GM21360 (cell line): Measurements from ENCODE around the gene ZFPL1.
"Not testable (repeated sequence)": the region's sequence is repeated elsewhere in the genome, so short reads cannot be mapped to it uniquely, and the experiment has no call there.

Experiments
- ATAC-seq: cut with Tn5 transposase; IDR thresholded peaks from one replicate; pipeline ENCODE4 v1.9.1; 2021; ENCODE audit warnings: mild to moderate bottlenecking, moderate library complexity; ENCODE audit not compliant: unreplicated experiment

The ZFPL1 gene

GRCh38 chr11:65112546-65113360 is 28.7 kb downstream of the ZFPL1 start:
- peak; percentile 33 for ATAC-seq

GRCh38 chr11:65113361-65113756 is 29.3 kb downstream of the ZFPL1 start:
- ATAC-seq = no peak

DNA sequence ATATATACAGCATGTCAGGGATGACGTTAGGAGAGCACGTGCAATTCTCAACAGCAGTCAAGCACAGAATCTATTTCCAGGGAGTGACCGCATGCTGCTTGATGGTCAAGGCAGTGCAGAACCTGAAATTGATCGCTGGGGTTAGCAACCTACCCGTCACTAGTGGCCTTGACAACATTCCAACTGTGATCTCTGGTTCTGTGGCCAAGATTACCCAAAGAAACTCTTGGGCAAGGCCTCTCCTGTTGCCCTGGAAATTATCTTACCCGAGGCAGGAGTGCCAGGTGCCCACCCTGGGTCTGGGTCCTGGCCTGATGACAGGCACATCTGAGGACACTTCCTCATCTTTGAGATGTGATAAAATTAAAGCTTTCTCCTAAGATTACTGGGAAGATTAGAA is 29.8 kb downstream of the ZFPL1 start:
- no peak for ATAC-seq

DNA sequence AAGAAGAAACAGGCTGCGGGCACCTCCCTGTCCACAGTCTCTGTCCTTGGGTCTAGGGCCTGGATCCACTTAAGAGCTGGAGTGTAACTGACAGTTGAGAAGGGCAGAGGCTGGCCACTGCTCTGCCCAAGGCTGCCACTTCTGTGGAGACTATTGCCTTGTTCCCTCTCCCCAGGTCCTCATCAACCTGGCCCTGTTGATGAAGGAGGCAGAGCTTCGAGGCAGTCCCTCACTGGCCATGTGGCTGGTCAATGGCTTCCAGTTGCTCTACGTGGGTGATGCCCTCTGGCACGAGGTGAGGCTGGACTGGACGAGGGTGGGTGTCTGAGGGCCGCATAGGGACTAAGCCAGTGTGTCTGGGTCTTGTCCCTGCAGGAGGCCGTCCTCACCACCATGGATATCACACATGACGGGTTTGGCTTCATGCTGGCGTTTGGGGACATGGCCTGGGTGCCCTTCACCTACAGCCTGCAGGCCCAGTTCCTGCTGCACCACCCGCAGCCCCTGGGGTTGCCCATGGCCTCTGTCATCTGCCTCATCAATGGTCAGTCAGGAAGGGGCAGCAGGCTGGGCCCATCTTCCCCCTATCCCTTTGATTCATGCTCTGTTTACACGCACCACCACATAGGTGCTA is 30.6 kb downstream of the ZFPL1 start:
- ATAC-seq = no peak

GRCh38 chr11:65115361-65116082 is 31.5 kb downstream of the ZFPL1 start:
- ATAC-seq = no peak

- ATAC-seq = no peak
Observed at GRCh38 chr11:65116370-65117205, 32.6 kb downstream of the ZFPL1 start.

GRCh38 chr11:65117206-65118096 is 33.4 kb downstream of the ZFPL1 start, which contains the start of gene ZNHIT2:
Gene ZNHIT2 (minus strand): TSS chr11:65117701. CDS start chr11:65117653, 48 bp downstream.
- ATAC-seq = peak; percentile 61

GRCh38 chr11:65118097-65118837 is 34.2 kb downstream of the ZFPL1 start:
- no peak for ATAC-seq

GRCh38 chr11:65118891-65119669 is 35.1 kb downstream of the ZFPL1 start:
- ATAC-seq = not testable (repeated sequence)

GRCh38 chr11:65119670-65119995 is 35.6 kb downstream of the ZFPL1 start:
- no peak for ATAC-seq

GRCh38 chr11:65120831-65121230 is 36.8 kb downstream of the ZFPL1 start:
- ATAC-seq = no peak

DNA sequence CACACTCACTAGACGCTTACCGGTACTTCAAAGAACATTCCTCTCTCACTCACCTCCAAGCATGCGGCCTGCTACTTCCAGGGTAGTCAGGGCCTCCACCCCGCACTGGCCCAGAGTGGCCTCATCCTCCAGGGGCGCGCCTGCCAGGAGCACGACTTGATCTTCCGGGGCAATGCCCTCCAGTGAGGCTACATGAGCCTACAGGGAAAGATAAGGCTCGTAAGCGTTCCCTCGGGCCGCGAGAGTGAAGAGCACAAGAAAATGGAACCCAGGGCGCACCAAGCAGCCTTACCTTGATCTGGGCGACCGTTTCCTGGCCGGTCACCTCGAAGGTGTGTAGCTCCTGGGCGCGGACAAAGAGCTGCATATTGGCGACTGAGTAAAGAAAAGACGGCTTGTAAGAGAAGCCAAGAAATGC is 37.4 kb downstream of the ZFPL1 start:
- ATAC-seq = no peak

DNA sequence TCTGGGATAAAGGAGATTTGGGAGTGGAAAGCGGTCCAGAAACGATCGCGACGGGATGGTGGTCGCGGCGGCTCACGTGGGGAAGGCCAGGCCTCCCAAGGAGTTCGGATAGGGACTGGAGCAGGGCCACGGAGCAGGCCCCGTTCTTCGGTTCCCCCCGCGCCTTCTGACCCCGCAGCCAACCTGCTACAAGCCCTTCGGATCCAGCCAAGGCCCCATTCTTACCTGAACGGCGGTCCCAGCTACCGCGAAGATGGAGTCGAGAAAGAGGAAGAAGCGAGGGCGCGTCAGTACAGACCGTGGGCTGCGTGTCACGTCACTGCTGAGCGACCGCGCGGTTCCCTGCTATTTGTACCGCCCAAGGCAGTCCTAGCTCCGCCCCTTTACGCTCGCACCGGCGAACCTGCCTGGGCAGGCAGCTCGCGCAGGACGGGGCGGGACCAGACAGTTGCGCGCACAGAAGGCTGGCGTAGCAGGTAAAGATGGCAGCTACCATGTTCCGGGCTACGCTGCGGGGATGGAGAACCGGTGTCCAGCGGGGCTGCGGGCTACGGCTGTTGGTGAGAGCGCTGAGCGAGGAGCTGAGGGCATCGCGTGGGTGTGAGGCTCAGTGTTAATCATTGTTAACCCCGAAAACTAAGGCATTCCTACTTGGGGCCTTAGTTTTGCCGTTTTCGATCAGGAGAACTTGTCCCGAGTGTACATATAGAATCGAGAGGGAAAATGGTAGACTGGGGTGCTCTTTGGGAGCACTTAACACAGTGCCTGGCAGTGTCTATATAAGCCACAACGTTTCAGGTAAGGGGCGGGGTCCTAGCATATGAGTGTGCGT is 38.1 kb downstream of the ZFPL1 start, which contains the start of the genes FAU and MRPL49:
FAU (minus strand) TSS at position 270 of the 832 bp plus-strand sequence. CDS start 321 bp downstream, outside the sequence.
MRPL49 (plus strand) TSS at position 457 of the 832 bp plus-strand sequence; CDS start at position 483, 26 bp downstream.
- peak; percentile 46 for ATAC-seq

GRCh38 chr11:65124480-65125196 is 40.6 kb downstream of the ZFPL1 start:
- no peak for ATAC-seq

DNA sequence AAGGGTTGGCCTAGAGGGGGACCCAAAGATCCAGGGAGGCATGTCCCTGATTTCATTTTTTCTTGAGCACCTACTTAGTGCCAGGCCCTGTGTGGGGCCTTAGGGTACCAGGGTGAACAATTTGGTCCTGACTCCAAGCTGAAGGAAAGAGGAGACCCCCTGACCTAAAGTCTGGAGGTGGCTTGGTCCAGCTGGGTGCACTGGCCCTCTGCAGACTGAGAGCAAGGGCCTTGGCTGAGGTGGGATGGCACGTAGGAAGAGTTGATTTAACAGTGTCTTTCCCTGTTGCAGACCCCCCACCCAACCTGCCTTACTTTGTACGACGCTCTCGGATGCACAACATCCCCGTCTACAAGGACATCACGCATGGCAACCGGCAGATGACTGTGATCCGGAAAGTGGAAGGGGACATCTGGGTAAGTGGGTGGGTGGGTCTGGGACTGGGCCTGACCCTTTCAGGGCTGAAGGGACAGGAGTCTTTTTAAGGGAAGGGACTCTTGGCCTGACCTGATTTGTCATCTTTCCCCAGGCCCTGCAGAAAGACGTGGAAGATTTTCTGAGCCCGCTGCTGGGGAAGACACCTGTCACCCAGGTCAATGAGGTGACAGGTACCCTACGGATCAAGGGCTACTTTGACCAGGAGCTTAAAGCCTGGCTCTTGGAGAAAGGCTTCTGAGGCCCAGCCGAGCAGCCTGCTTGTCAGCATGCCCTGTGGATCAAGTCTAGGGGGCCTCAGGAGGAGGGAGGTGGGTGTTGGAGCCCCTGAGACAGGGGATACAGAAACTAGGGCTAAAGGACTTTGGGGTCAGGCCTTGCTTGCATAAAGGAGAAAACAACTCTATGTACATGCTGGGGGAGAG is 41.4 kb downstream of the ZFPL1 start:
- ATAC-seq = no peak
